A549 treated with AZD9567 at 1 μM for 4 hours (cell line): ENCODE data around the gene CLINT1. TPM values are rescaled to one million over a fixed set of nuclear protein-coding genes. Genes with fewer than 3 reads are reported as not detected.

Source experiments
- total RNA-seq: library from RNA; stranded (reverse); fragments of 200-300 nt; extraction: Qiagen RNA extraction; gene quantifications from 5 replicates; pipeline ENCODE4 v1.2.3, GENCODE V29; 2022; ENCODE audit not compliant: insufficient read depth

CLINT1 gene
- total RNA-seq = 66.8 to 78.4 TPM (median 72.0 TPM) in 5 replicates

DNA sequence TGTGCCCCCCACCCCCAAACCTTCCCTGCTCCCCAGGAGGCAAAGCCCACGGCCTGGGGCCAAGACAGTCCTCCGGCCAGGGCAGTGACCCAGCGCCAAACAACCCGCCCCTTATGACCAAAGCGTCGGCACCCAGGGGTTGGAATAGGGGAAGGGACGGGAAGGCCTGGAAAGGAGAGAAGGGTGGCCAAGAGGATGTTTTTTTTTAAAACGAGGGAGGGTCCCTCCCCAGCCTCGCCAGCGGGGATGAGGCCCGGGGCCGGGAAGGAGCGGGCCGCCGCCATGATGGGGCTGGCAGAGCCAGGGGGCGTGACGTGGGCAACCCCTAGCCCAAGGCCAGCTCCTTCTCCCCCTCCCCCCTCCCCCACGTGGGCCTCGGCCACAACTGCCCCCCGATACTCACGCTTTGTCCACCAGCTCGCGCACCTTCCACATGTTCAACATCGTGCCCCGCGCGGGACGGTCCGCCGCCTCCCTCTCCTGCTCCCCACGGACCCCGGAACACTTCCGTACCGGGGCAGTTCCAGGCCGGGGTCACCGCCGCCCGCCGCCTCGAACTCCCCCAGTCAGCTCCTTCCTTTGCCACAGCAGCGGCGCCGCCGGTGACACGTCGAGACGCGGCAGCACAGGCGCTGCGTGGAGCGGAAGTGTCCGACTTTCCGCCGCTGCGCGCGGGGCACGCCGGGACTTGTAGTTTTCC is at the start of gene CLINT1:
CLINT1 (minus strand) TSS at position 619 of the 700 bp plus-strand sequence; CDS start at position 444, 175 bp downstream.

DNA sequence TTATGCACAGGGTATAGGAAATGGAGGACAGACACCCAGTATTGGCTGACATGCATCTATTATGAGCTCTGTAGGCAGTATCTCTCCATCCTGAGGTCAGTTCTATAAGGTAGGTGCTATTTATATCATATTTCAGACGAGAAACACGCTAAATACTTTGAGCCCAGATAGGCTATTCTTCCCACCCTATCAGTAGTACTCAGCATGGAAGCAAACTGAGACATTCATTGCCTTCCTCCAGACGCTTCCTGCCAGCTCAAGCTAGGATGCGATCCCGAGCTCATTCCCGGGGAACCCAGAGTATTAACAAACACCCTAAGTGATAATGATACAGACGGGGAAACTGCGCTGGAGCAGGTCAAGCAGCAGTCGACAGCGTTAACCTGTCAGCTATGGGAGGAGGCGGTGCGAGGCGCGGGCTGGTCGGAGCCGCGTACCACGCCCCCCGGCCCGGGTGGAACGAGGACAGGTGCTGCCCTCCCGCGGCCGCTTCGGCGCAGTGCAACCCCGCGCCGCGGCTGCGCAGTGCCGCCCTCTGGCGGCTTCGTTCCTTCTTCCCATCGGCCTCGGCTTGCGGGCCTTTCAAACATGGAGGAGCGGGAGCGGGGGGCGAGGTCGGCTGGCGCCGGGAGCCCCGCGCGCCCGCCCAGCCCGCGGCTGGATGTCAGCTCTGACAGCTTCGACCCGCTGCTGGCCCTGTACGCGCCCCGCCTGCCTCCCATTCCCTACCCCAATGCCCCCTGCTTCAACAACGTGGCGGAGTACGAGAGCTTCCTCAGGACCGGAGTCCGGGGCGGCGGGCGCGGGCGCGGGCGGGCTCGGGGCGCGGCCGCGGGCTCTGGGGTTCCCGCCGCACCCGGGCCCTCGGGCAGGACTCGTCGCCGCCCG is 115.5 kb downstream of the CLINT1 start, which contains the start of gene LSM11:
LSM11 (plus strand) TSS at position 550 of the 888 bp plus-strand sequence; CDS start at position 589, 39 bp downstream.

Other genes with a start within 250 kb of the CLINT1 start
- 0.05 to 0.08 TPM (median 0.07 TPM) in 3 of 5 replicates, not detected in the others for gene SOX30, start 206.7 kb downstream of the CLINT1 start, total RNA-seq
- not detected in 5 replicates for gene C5orf52, start 187.6 kb downstream of the CLINT1 start, total RNA-seq
- gene THG1L, start 127.7 kb downstream of the CLINT1 start, total RNA-seq = 25.4 to 41.7 TPM (median 28.0 TPM) in 5 replicates
- gene LSM11, start 115.4 kb downstream of the CLINT1 start, total RNA-seq = 2.4 to 3.2 TPM (median 3.0 TPM) in 5 replicates